Upper lobe of left lung (tissue), 6 donors: ENCODE data around the gene CPZ. TPM values are rescaled to one million over a fixed set of nuclear protein-coding genes. Genes with fewer than 3 reads are reported as not detected.
A peak's percentile ranks its signal among the peaks of the same experiment; 100 is the strongest.

ENCODE experiments used
- ATAC-seq, 2 donors: fragments of 200-7000 bp; cut with Tn5 transposase; one replicate each; pipeline ENCODE4 v1.9.1; 2022; ENCODE audit warnings: mild to moderate bottlenecking in 2 of 2, moderate library complexity in 2 of 2; ENCODE audit not compliant: low FRiP score in 2 of 2
- DNase-seq, 2 donors: peaks; one replicate each; pipeline ENCODE4 v3.0.0-alpha.2; 2019 to 2020
- H3K27ac ChIP-seq, 4 donors: fragments of 200-600 bp; sonication (generic); one replicate each; pipeline ENCODE4 v1.5.1; 2016 to 2019
- H3K27me3 ChIP-seq, 4 donors: fragments of 200-600 bp; sonication (generic); one replicate each; pipeline ENCODE4 v1.5.1; 2017 to 2019
- H3K36me3 ChIP-seq, 4 donors: fragments of 200-600 bp; sonication (generic); one replicate each; pipeline ENCODE4 v1.5.1; 2016 to 2019
- H3K4me1 ChIP-seq, 4 donors: fragments of 200-600 bp; sonication (generic); one replicate each; pipeline ENCODE4 v1.5.1; 2018 to 2019
- H3K4me3 ChIP-seq, 4 donors: fragments of 200-600 bp; sonication (generic); one replicate each; pipeline ENCODE4 v1.5.1; 2017 to 2019; ENCODE audit warnings: mild to moderate bottlenecking in 2 of 4, moderate library complexity in 1 of 4
- H3K9me3 ChIP-seq, 4 donors: fragments of 200-600 bp; sonication (generic); one replicate each; pipeline ENCODE4 v1.5.1; 2018 to 2019
- CTCF ChIP-seq, 6 experiments: fragments of 450-650 bp in 4 of 6; fragments of 200-600 bp in 2 of 6; sonication (generic) in 2 of 6; IDR thresholded peaks; one replicate each; pipeline ENCODE4 v1.5.1; 2016 to 2019; ENCODE audit warnings: antibody characterized with exemption in 6 of 6
- EP300 ChIP-seq, 4 donors: sonication (generic); formaldehyde crosslinking; IDR thresholded peaks; one replicate each; pipeline ENCODE4 v1.5.1; 2017; ENCODE audit warnings: antibody characterized with exemption in 4 of 4, control low read depth in 2 of 4
- POLR2A ChIP-seq, 4 donors: fragments of 450-650 bp; IDR thresholded peaks; one replicate each; pipeline ENCODE4 v1.5.1; 2016 to 2017; ENCODE audit warnings: antibody characterized with exemption in 4 of 4, mild to moderate bottlenecking in 2 of 4
- POLR2AphosphoS5 ChIP-seq, 2 donors: sonication (generic); formaldehyde crosslinking; IDR thresholded peaks; one replicate each; pipeline ENCODE4 v1.5.1; 2017; ENCODE audit warnings: antibody characterized with exemption in 2 of 2
- WGBS, 2 donors: methylation state at CpG; one replicate each; pipeline ENCODE4 v1.1.5; 2017 to 2018; 5-methylcytosine and 5-hydroxymethylcytosine counted together
- total RNA-seq, 6 donors: library from RNA; depleted of rRNA in 4 of 6; stranded (reverse); fragments of >200 nt in 4 of 6; gene quantifications; one replicate each; pipeline versions ENCODE4 v1.1.0 to v1.2.1, GENCODE V29; 2016 to 2021
- donor health status: DM: no; HTN: no; CAD: no; lungs with moderate emphysema.
- donor health status: DM: no; HTN: yes; CAD: no; lungs with severe emphysema.

The CPZ gene
- total RNA-seq, 6 donors from 2014 or later: 0.78 to 8.6 (median 1.2) TPM; not detected in 2

GRCh38 chr4:8664031-8664805 lies 71.7 kb downstream of the CPZ start:
- no peak overlapping the region for H3K4me3 ChIP-seq
- H3K27ac ChIP-seq: no peak overlapping the region
- no peaks in the 10 kb centered on the region for H3K9me3 ChIP-seq
- DNase-seq (no peak), ATAC-seq (no peak)
- no peaks in the 10 kb centered on the region for H3K4me1 ChIP-seq
- no peaks in the 10 kb centered on the region for H3K36me3 ChIP-seq
- WGBS, 2 donors: 60 to 61% methylated on average over 17 to 18 of the region's 18 CpGs
- TF ChIP-seq CTCF (IDR thresholded peaks at IDR 0.05) (no peak), POLR2AphosphoS5 (IDR thresholded peaks at IDR 0.05) (no peak), POLR2A (IDR thresholded peaks at IDR 0.05) (no peak), EP300 (IDR thresholded peaks at IDR 0.05) (no peak)
- no peaks in the 10 kb centered on the region for H3K27me3 ChIP-seq

GRCh38 chr4:8664976-8665375 lies 72.4 kb downstream of the CPZ start:
- no peaks in the 10 kb centered on the region for H3K9me3 ChIP-seq
- WGBS, 2 donors: 66 to 67% methylated on average over 8 of the region's 8 CpGs
- no peak overlapping the region for H3K4me3 ChIP-seq
- no peaks in the 10 kb centered on the region for H3K4me1 ChIP-seq
- no peaks in the 10 kb centered on the region for H3K27me3 ChIP-seq
- ATAC-seq: no peak
- H3K36me3 ChIP-seq: no peaks in the 10 kb centered on the region
- no peak for DNase-seq
- H3K27ac ChIP-seq: no peak overlapping the region
- TF ChIP-seq POLR2A (IDR thresholded peaks at IDR 0.05) (no peak), EP300 (IDR thresholded peaks at IDR 0.05) (no peak), POLR2AphosphoS5 (IDR thresholded peaks at IDR 0.05) (no peak), CTCF (IDR thresholded peaks at IDR 0.05) (no peak)

DNA sequence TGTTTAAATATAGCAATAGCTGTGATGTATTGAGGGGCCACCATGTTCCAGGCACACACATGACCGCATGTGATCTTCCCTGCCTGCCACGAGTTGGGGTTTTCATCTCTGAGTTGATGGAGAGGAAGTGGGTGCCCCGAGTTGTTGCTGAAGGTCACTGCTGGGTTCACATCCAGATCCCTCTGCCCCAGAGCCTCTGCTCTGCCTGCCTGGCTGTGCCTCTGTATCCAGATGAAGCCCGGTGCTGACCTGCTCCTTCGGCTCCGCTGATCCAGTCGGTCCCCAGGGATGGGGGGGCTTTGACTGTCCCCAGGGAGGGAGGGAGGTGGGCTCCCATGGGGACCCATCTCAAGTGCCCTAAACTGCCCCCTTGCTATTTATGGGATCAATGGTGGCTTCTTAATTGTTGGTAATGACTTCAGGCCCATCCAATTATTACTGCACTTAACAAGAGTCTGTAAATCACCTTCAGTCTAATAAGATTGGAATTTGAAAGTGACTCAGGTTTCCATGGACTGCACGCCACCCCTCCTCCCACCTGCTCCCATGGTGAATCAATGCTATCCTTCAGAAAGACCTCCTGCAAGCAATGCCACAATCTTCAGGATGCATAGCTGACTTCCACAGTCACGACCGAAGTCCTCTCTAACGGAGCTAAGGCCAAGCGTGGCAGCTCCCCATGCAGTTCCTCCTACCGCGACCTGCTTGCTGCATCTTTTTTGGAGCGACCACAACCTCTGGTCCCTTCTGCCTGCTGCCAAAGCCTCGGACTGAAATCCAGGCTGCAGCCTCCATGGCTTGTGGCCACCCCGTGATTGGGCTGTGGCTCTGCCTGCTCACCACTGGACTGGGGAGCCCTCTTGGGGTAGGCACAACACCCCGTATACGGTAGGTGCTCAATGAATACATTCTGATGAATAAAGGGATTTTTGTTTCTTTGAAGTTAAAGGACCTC lies 73.1 kb downstream of the CPZ start:
- TF ChIP-seq EP300 (IDR thresholded peaks at IDR 0.05): no peak
- no peak for TF ChIP-seq POLR2AphosphoS5 (IDR thresholded peaks at IDR 0.05)
- no peak for TF ChIP-seq CTCF (IDR thresholded peaks at IDR 0.05)
- no peak for TF ChIP-seq POLR2A (IDR thresholded peaks at IDR 0.05)
- Histone ChIP-seq H3K4me3 (no peak overlapping the region), H3K27ac (no peak overlapping the region), H3K27me3 (no peaks in the 10 kb centered on the region), H3K4me1 (no peaks in the 10 kb centered on the region), H3K9me3 (no peaks in the 10 kb centered on the region), H3K36me3 (no peaks in the 10 kb centered on the region)
- DNase-seq (no peak), ATAC-seq (peak in 1 of 2 donors; percentile 30)
- WGBS, 2 donors: 80 to 82% methylated on average over 9 to 19 of the region's 19 CpGs

- TF ChIP-seq POLR2A (IDR thresholded peaks at IDR 0.05): no peak
- no peak for TF ChIP-seq CTCF (IDR thresholded peaks at IDR 0.05)
- TF ChIP-seq POLR2AphosphoS5 (IDR thresholded peaks at IDR 0.05): no peak
- no peak for TF ChIP-seq EP300 (IDR thresholded peaks at IDR 0.05)
- Histone ChIP-seq H3K27ac (no peak overlapping the region), H3K36me3 (no peaks in the 10 kb centered on the region), H3K27me3 (no peaks in the 10 kb centered on the region), H3K9me3 (no peaks in the 10 kb centered on the region), H3K4me1 (no peaks in the 10 kb centered on the region), H3K4me3 (no peak overlapping the region)
- ATAC-seq: no peak
- no peak for DNase-seq
- WGBS, 2 donors: 73 to 81% methylated on average over 6 of the region's 6 CpGs
Measured at GRCh38 chr4:8666581-8666980, 74.0 kb downstream of the CPZ start.

Other genes with a start within 250 kb of the CPZ start
- 10 to 100 TPM; 23.7 to 56.6 (median 31.8) TPM for gene ACOX3, start 152.0 kb upstream of the CPZ start, total RNA-seq
- 10 to 100 TPM; 22.8 to 81.7 (median 30.2) TPM for gene TRMT44, start 152.0 kb upstream of the CPZ start, total RNA-seq
- gene GPR78, start 12.4 kb upstream of the CPZ start, total RNA-seq: under 1 TPM in 2 of 6 donors, not detected in 4; 0.03 to 0.07 TPM